Measurements from ENCODE around the gene TRPV5. TPM values are rescaled to one million over a fixed set of nuclear protein-coding genes. Genes with fewer than 3 reads are reported as not detected.

Gene TRPV5
- total and polyA plus RNA-seq, 2 donors (not counting 3 experiments of a cell fraction or from before 2014, with no cell fraction given) = not detected

DNA sequence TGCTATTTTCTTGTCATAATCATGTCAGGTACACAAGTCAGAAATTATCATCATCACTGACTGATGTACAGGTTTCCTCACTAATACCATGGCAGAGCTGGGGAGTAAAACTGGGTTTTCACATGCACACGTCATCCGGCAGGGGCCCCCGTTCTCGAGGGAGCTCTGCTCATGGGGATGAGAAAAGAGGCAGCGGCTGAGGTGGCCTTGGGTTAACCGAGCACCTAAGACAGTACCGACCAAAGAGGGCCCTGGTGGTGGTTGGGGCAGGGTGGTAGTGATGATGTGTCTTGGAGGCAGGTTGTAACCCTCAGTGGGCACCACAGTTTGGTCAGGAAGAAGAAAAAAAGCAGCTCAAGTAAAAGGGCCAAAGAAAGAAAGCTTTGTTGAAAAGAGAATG, 35.9 kb downstream of the TRPV5 start:
- ChIA-PET POLR2A (no interaction called here), CTCF (interaction anchor here (1.0 kb wide), 1 partner anchor 294 kb away, joined by 3 read pairs; no protein-coding TSS in a partner anchor)
- TF ChIP-seq, protein P1, sequence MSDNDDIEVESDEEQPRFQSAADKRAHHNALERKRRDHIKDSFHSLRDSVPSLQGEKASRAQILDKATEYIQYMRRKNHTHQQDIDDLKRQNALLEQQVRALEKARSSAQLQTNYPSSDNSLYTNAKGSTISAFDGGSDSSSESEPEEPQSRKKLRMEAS (IDR thresholded peaks at IDR 0.05; ENCODE audit: insufficient read depth, insufficient read length) = no peak
- TF ChIP-seq FOS (IDR thresholded peaks at IDR 0.05; ENCODE audit: borderline replicate concordance, insufficient read depth, low read length) = no peak
- TF ChIP-seq GATA2 (IDR thresholded peaks at IDR 0.05; ENCODE audit: insufficient read depth, insufficient read length, low read depth, low read length) = no peak
- no peak for TF ChIP-seq MYC (IDR thresholded peaks at IDR 0.05; ENCODE audit: low read depth, low read length)
- TF ChIP-seq POLR2AphosphoS5 (IDR thresholded peaks at IDR 0.05; ENCODE audit: insufficient read depth, low read depth, low read length) = no peak
- TF ChIP-seq EZH2 (IDR thresholded peaks at IDR 0.05; ENCODE audit: borderline replicate concordance, low read depth, low read length, severe bottlenecking) = no peak
- no peak for TF ChIP-seq POLR2A (IDR thresholded peaks at IDR 0.05; ENCODE audit: low read depth, low read length)
- TF ChIP-seq, protein P2, sequence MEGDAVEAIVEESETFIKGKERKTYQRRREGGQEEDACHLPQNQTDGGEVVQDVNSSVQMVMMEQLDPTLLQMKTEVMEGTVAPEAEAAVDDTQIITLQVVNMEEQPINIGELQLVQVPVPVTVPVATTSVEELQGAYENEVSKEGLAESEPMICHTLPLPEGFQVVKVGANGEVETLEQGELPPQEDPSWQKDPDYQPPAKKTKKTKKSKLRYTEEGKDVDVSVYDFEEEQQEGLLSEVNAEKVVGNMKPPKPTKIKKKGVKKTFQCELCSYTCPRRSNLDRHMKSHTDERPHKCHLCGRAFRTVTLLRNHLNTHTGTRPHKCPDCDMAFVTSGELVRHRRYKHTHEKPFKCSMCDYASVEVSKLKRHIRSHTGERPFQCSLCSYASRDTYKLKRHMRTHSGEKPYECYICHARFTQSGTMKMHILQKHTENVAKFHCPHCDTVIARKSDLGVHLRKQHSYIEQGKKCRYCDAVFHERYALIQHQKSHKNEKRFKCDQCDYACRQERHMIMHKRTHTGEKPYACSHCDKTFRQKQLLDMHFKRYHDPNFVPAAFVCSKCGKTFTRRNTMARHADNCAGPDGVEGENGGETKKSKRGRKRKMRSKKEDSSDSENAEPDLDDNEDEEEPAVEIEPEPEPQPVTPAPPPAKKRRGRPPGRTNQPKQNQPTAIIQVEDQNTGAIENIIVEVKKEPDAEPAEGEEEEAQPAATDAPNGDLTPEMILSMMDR (IDR thresholded peaks at IDR 0.05; ENCODE audit: extremely low read depth in 1 of 2, insufficient read depth in 1 of 2, low read depth in 1 of 2, low read length in 2 of 2) = no peak
- no peak for TF ChIP-seq JUN (IDR thresholded peaks at IDR 0.05; ENCODE audit: borderline replicate concordance, insufficient read depth, insufficient read length, low read depth)
- no peak for DNase-seq (ENCODE audit: low read depth, low spot score)
- Histone ChIP-seq H3K9me1 (replicated peaks; ENCODE audit: control insufficient read depth, extremely low read depth, insufficient read depth, low read length) (no peaks in the 10 kb centered on the region), H3K79me2 (ENCODE audit: control insufficient read depth, insufficient read depth, low read length) (no peaks in the 10 kb centered on the region), H3K4me2 (ENCODE audit: insufficient read depth, low read length) (no peak overlapping the region), H3K9me3 (replicated peaks; ENCODE audit: control insufficient read depth, insufficient read depth, low read length) (no peaks in the 10 kb centered on the region), H3K9ac (replicated peaks; ENCODE audit: extremely low read depth, insufficient read depth, low read length) (no peak overlapping the region), H3K36me3 (ENCODE audit: control insufficient read depth in 2 of 2, extremely low read depth in 1 of 2, insufficient read depth in 2 of 2, low read length in 2 of 2) (no peaks in the 10 kb centered on the region), H2AFZ (ENCODE audit: low read depth, low read length) (no peak overlapping the region), H3K4me3 (replicated peaks in 1 of 3; ENCODE audit: insufficient read depth in 1 of 3, low read depth in 1 of 3, low read length in 3 of 3) (no peak overlapping the region), H4K20me1 (replicated peaks; ENCODE audit: control insufficient read depth, extremely low read depth, insufficient read depth, low read length) (no peaks in the 10 kb centered on the region), H3K27me3 (ENCODE audit: control insufficient read depth in 2 of 2, insufficient read depth in 2 of 2, low read length in 2 of 2) (peaks cover 0 to 2% of the 10 kb centered on the region in 2 experiments), H3K4me1 (ENCODE audit: control insufficient read depth, extremely low read depth, insufficient read depth, low read length) (no peaks in the 10 kb centered on the region), H3K27ac (ENCODE audit: insufficient read depth, low read depth, low read length) (no peak overlapping the region)
- BruUV-seq (replicated peaks) = no TSS peak
- intact Hi-C loops (cut with micrococcal nuclease) = no loop called here
- no peak for FAIRE-seq
- dilution Hi-C loops (cut with MboI; ENCODE audit: extremely low pct_ligation_motif_present, low sequenced_read_pairs) = no loop called here
